NCI-H510A (cell line): ENCODE measurements around the gene RPS10.
"Not testable (repeated sequence)": the region's sequence is repeated elsewhere in the genome, so short reads cannot be mapped to it uniquely, and the experiment has no call there.

Experiments used
- DNase-seq: peaks from one replicate; lab custom pipeline; 2025; lab: John Stamatoyannopoulos, UW

RPS10 gene

DNA sequence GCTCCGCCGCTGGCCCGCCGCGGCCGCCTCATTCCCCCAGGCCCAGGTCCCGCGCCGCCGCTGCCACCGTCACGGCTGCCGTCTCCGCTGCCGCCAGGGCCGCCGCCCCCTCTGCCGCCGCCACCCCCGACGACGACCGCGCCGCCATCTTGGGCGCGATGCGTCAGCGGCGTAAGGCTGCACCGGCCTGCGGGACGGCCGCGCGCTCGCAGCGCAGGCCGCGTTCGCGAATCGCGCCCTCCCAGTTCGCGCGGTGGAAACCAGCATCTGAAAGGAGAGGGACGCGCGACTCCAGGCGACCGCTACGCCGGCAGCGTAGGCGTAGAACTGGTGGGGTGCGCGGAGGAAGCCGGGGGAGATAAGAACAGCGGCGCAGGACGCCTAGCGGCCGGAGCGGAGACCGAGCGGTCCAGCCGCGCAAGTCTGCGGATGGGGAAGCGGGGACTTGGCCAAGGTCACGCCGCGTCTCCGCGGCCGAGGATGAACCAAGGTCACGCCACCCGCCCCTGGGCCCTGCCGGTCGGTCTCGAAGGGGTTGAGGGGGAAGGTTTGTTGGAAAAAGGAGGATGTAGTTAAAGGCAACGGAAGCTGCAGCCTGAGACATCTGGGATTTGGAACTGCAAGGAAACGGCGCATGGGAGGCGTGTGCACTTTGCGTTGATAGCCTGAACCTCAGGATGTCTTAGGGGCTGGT lies 33.2 kb downstream of the RPS10 start, which contains the start of gene NUDT3:
Gene NUDT3, minus strand, starts transcription at position 173 of the 694 bp plus-strand sequence. CDS start 307 bp downstream, outside the sequence.
- DNase-seq = peak; percentile 94

DNA sequence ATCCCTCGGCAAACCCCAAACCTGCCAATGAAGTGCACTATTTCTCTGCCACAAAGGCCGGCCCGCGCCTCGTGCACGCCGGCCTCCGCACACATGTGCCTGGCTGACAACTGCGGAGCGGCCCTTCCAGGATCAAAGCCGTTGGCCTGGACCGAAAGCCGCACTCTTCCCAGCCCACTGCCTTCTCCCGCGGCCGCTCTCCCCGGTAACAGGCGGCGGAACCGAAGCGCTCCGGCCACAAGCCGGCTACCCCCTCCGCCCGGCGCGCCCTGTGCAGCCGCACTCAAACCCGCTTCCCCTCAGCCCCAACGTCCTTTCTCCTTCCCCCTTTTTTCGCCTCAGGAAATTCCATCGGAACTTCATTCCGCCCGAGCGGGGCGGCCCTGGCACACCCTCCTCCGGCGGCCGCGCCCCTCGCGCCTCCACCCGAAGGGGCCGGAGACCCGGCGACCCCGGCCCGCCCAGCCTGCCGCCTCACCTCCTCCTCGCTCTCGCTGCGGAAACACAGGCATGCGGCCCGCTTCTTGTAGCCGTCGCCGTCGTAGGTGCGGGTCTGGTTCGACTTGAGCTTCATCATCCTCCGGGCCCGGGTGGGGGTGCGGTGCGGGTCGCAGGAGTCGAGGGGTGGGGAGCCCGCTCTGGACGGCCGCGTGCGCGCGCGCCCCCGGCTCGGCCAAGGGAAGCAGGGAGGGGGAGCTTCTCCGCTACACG lies 33.9 kb downstream of the RPS10 start:
- peak; percentile 42 for DNase-seq

GRCh38 chr6:34391473-34391785 lies 34.4 kb downstream of the RPS10 start:
- DNase-seq = no peak

- DNase-seq = no peak
Measured at GRCh38 chr6:34390531-34391472, 35.1 kb downstream of the RPS10 start.

DNA sequence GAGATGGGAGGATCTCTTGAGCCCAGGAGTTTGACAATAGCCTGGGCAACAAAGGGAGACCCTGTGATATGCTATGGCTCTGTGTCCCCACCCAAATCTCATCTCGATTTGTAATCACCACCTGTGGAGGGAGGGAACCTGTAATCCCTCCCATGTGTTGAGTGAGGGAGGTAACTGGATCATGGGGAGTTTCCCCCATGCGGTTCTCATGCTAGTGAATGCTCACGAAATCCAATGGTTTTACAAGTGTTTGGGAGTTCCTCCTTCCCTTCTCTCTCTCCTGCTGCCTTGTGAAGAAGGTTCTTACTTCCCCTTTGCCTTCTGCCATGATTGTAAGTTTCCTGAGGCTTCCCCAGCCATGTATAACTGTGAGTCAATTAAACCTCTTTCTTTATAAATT lies 36.8 kb downstream of the RPS10 start:
- DNase-seq = no peak

DNA sequence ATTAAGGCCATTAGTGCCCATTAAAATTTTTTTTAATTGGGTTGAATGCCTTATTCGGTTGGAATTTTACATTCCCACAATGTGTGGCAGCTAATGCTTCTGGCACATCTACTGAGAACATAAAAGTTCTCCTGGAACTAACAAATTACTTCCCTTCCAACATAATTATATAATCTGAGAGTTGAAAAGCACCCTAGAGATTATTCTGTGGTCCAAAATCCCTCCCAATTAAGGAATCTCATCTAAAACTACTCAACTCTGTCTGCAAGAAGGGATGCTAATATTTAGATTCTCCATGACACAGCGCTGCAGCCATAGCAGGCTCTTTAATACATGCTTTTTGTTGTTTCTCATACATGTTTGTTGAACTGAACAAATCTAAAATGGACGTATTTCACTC lies 37.4 kb downstream of the RPS10 start:
- DNase-seq = no peak

GRCh38 chr6:34386316-34387137 lies 39.3 kb downstream of the RPS10 start:
- no peak for DNase-seq

- no peak for DNase-seq
Measured at GRCh38 chr6:34385793-34386195, 40.1 kb downstream of the RPS10 start.

GRCh38 chr6:34384321-34385153 lies 41.3 kb downstream of the RPS10 start:
- DNase-seq = no peak

- DNase-seq = no peak
Measured at GRCh38 chr6:34383656-34384320, 42.1 kb downstream of the RPS10 start.

DNA sequence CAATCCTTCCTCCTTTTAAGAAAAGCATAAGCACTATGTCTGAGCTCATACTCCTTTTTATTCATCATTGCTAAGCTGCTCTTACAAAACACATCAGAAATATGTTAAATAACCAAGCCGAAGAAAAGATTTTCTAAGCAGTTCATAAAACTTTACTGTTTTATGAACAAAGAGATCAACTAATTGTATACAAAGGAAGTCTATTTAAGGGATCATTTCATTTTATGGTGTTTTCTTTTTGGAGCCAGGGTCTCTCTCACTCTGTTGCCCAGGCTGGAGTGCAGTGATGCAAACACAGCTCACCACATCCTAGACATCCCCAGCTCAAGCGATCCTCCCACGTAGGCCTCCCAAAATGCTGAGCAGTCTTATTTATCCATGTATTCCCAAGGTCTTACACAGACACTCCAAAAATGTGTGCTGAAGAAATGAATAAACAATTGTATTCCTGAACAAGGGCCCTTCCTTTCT lies 42.7 kb downstream of the RPS10 start:
- no peak for DNase-seq

GRCh38 chr6:34381081-34381480 lies 44.8 kb downstream of the RPS10 start:
- no peak for DNase-seq

DNA sequence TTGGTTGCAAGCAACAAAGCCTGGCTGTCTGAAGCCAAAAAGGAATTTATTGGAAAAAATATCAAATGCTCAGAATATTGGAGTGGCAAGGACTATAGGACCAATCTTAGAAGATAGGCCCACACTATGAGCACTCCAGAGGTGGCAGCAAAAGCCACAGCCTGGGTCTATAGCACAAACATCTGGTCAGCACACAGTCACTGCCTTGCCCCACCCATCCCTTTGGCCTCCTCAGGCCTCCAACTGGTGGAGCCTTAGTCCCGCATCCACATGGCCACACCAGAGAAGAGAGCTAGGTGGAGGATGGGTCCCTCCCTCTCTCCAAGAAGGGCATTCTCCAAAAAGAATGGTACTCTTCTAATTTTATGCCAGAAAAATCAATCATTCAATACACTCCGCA lies 47.4 kb downstream of the RPS10 start:
- DNase-seq = no peak

- DNase-seq = no peak
Measured at GRCh38 chr6:34377984-34378383, 47.9 kb downstream of the RPS10 start.

- not testable (repeated sequence) for DNase-seq
Measured at GRCh38 chr6:34377571-34377970, 48.3 kb downstream of the RPS10 start.

- DNase-seq = no peak
Measured at GRCh38 chr6:34375833-34376232, 50.0 kb downstream of the RPS10 start.

DNA sequence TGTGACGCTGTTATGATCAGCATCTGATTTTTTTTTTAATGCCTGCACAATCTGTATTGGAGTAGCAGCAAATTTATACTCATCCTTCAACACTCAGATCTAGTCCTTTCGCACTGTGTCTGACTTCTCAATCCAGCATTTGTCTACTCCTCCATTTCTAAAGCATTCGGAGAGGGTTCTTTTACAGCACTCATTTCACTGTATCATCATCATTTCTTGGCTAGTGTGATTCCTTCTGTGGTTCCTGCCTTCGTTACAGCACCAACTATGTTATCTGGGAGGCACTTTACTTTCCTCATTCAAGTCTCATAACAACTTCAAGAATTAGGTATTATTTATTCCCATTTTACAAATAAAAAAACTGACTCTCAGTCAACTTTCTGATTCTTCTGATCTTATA lies 51.4 kb downstream of the RPS10 start:
- DNase-seq = no peak

DNA sequence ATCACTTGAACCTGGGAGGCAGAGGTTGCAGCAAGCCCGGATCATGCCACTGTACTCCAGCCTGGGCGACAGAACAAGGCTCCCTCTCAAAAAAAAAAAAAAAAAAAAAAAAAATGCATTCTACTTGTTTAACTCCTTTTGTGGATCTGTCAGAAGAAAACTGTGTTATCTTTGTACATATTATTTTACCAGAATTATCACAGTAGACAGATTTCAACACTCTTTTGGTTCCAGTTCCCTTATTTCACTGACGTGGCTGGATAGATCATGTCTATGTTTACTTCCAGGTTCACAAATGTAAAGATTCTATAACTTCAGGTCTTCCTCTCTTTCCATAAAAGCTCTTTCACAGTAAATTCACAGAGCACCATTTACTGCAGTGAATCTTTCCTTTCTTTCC lies 51.8 kb downstream of the RPS10 start:
- DNase-seq = no peak

- no peak for DNase-seq
Measured at GRCh38 chr6:34373511-34373910, 52.4 kb downstream of the RPS10 start.

GRCh38 chr6:34371865-34372264 lies 54.0 kb downstream of the RPS10 start:
- DNase-seq = not testable (repeated sequence)
